KMS-11 (cell line): ENCODE data around the gene LY6G6D.

Experiments used
- H2AFZ ChIP-seq: fragments of 200-600 bp; sonication (generic); 2 replicates; pipeline ENCODE4 v1.6.1; 2016; ENCODE audit warnings: antibody characterized with exemption, mixed run types, low read depth
- H3K27ac ChIP-seq: fragments of 200-600 bp; sonication (generic); 2 replicates; pipeline ENCODE4 v1.6.1; 2016; ENCODE audit warnings: mild to moderate bottlenecking, mixed run types
- H3K27me3 ChIP-seq: fragments of 200-600 bp; sonication (generic); 2 replicates; pipeline ENCODE4 v1.6.1; 2017; ENCODE audit warnings: mild to moderate bottlenecking, low read depth, mixed run types, moderate library complexity; ENCODE audit not compliant: insufficient read depth
- H3K36me3 ChIP-seq: fragments of 200-600 bp; sonication (generic); 2 replicates; pipeline ENCODE4 v1.6.1; 2017; ENCODE audit warnings: mild to moderate bottlenecking, mixed run types; ENCODE audit not compliant: insufficient read depth
- H3K4me1 ChIP-seq: fragments of 200-600 bp; sonication (generic); 2 replicates; pipeline ENCODE4 v1.6.1; 2016; ENCODE audit warnings: mild to moderate bottlenecking, low read depth, mixed run types; ENCODE audit not compliant: poor library complexity, severe bottlenecking
- H3K4me2 ChIP-seq: fragments of 200-600 bp; sonication (generic); 2 replicates; pipeline ENCODE4 v1.7.0; 2016; ENCODE audit warnings: mild to moderate bottlenecking, mixed run types
- H3K4me3 ChIP-seq: fragments of 200-600 bp; sonication (generic); IDR thresholded peaks from 2 replicates; pipeline ENCODE4 v1.6.1; 2017; ENCODE audit warnings: low read depth, low read length, mixed read lengths; ENCODE audit not compliant: insufficient read depth
- H3K79me2 ChIP-seq: fragments of 200-600 bp; sonication (generic); 2 replicates; pipeline ENCODE4 v1.6.1; 2016; ENCODE audit warnings: low read depth, mixed run types; ENCODE audit not compliant: insufficient read depth
- H3K9ac ChIP-seq: fragments of 200-600 bp; sonication (generic); 2 replicates; pipeline ENCODE4 v1.6.1; 2016; ENCODE audit warnings: mild to moderate bottlenecking, mixed run types
- H4K20me1 ChIP-seq: fragments of 200-600 bp; sonication (generic); 2 replicates; pipeline ENCODE4 v1.6.1; 2016; ENCODE audit warnings: mild to moderate bottlenecking, mixed run types; ENCODE audit not compliant: insufficient read depth
- CTCF ChIP-seq: fragments of 200-600 bp; sonication (generic); conservative IDR thresholded peaks from 2 replicates; pipeline ENCODE4 v1.6.1; 2017; ENCODE audit warnings: low read depth, mild to moderate bottlenecking, antibody characterized with exemption, low read length, moderate library complexity, mixed read lengths

LY6G6D gene

GRCh38 chr6:31676322-31676903, 38.7 kb upstream of the LY6G6D start:
- Histone ChIP-seq H3K27ac (no peak overlapping the region), H2AFZ (no peak overlapping the region), H4K20me1 (no peaks in the 10 kb centered on the region), H3K4me2 (no peak overlapping the region), H3K9ac (no peak overlapping the region), H3K4me1 (peaks cover 47% of the 10 kb centered on the region), H3K27me3 (no peaks in the 10 kb centered on the region), H3K4me3 (no peak overlapping the region), H3K36me3 (no peaks in the 10 kb centered on the region), H3K79me2 (no peaks in the 10 kb centered on the region)
- TF ChIP-seq CTCF: no peak

GRCh38 chr6:31676904-31677303, 38.2 kb upstream of the LY6G6D start:
- Histone ChIP-seq H3K9ac (no peak overlapping the region), H3K27me3 (no peaks in the 10 kb centered on the region), H3K27ac (no peak overlapping the region), H3K4me1 (peaks cover 49% of the 10 kb centered on the region), H3K4me3 (no peak overlapping the region), H2AFZ (no peak overlapping the region), H4K20me1 (no peaks in the 10 kb centered on the region), H3K36me3 (no peaks in the 10 kb centered on the region), H3K79me2 (no peaks in the 10 kb centered on the region), H3K4me2 (peak overlapping the region; percentile 13; the same call in 1 of the 2 replicates)
- TF ChIP-seq CTCF: no peak

- H3K79me2 ChIP-seq: no peaks in the 10 kb centered on the region
- no peak overlapping the region for H3K4me3 ChIP-seq
- H3K36me3 ChIP-seq: no peaks in the 10 kb centered on the region
- no peak overlapping the region; the same call in 1 of the 2 replicates for H2AFZ ChIP-seq
- no peaks in the 10 kb centered on the region for H4K20me1 ChIP-seq
- H3K27me3 ChIP-seq: no peaks in the 10 kb centered on the region
- H3K4me2 ChIP-seq: peak overlapping the region; percentile 13; the same call in 1 of the 2 replicates
- no peak for TF ChIP-seq CTCF
- H3K27ac ChIP-seq: peak overlapping the region; percentile 30; the same call in 1 of the 2 replicates
- H3K4me1 ChIP-seq: peaks cover 49% of the 10 kb centered on the region
- H3K9ac ChIP-seq: no peak overlapping the region
Observed at GRCh38 chr6:31677955-31678354, 37.2 kb upstream of the LY6G6D start.

- Histone ChIP-seq H3K9ac (peak within 1 kb of the TSS; percentile 27; the same call in 1 of the 2 replicates), H4K20me1 (no peaks in the 10 kb centered on the region), H3K4me1 (peaks cover 49% of the 10 kb centered on the region), H3K4me2 (peak within 1 kb of the TSS; percentile 45; the same call in 1 of the 2 replicates), H2AFZ (peak within 1 kb of the TSS; percentile 76), H3K36me3 (no peaks in the 10 kb centered on the region), H3K79me2 (no peaks in the 10 kb centered on the region), H3K4me3 (no peak within 1 kb of the TSS), H3K27me3 (no peaks in the 10 kb centered on the region), H3K27ac (no peak within 1 kb of the TSS)
- TF ChIP-seq CTCF: peak; percentile 59
Observed at GRCh38 chr6:31680226-31681134, 34.7 kb upstream of the LY6G6D start, which contains the start of gene LY6G5C. LY6G5C (minus strand) TSS chr6:31681067; CDS start chr6:31680373, 694 bp downstream.
